Gastroesophageal sphincter (tissue), 4 donors: ENCODE data around the gene RAB11FIP3. TPM values are rescaled to one million over a fixed set of nuclear protein-coding genes. Genes with fewer than 3 reads are reported as not detected.

ENCODE experiments used
- ATAC-seq: fragments of 150-250 bp; one replicate; pipeline ENCODE4 v1.9.1; 2016; ENCODE audit warnings: mild to moderate bottlenecking, moderate library complexity
- H3K27ac ChIP-seq, 4 donors: fragments of 200-600 bp; sonication (generic) in 3 of 4; 1 replicate in 3 of 4; 2 replicates in 1 of 4; pipeline ENCODE4 v1.5.1; 2016 to 2019
- H3K27me3 ChIP-seq: fragments of 200-600 bp; sonication (generic); one replicate; pipeline ENCODE4 v1.5.1; 2019
- H3K36me3 ChIP-seq, 2 donors: fragments of 200-600 bp; sonication (generic); one replicate each; pipeline ENCODE4 v1.5.1; 2019; ENCODE audit warnings: control low read depth in 1 of 2
- H3K4me1 ChIP-seq, 3 donors: fragments of 200-600 bp; sonication (generic); 1 replicate in 2 of 3; 2 replicates in 1 of 3; pipeline ENCODE4 v1.5.1; 2016 to 2019; ENCODE audit warnings: control low read depth in 2 of 3
- H3K4me3 ChIP-seq, 2 donors: fragments of 200-600 bp; sonication (generic); one replicate each; pipeline ENCODE4 v1.5.1; 2019; ENCODE audit warnings: mild to moderate bottlenecking in 1 of 2, moderate library complexity in 1 of 2
- H3K9me3 ChIP-seq, 3 donors: fragments of 200-600 bp; sonication (generic); one replicate each; pipeline ENCODE4 v1.5.1; 2017 to 2019; ENCODE audit warnings: control low read depth in 2 of 3
- EP300 ChIP-seq: sonication (generic); formaldehyde crosslinking; IDR thresholded peaks from one replicate; pipeline ENCODE4 v1.6.1; 2017; ENCODE audit warnings: antibody characterized with exemption, mild to moderate bottlenecking
- POLR2A ChIP-seq, 2 donors: fragments of 450-650 bp; IDR thresholded peaks; one replicate each; pipeline ENCODE4 v1.6.1; 2017; ENCODE audit warnings: antibody characterized with exemption in 2 of 2, mild to moderate bottlenecking in 2 of 2, moderate library complexity in 1 of 2
- POLR2AphosphoS5 ChIP-seq: sonication (generic); formaldehyde crosslinking; IDR thresholded peaks from one replicate; pipeline ENCODE4 v1.6.1; 2017; ENCODE audit warnings: antibody characterized with exemption
- WGBS, 2 donors: methylation state at CpG; one replicate each; pipeline ENCODE4 v1.1.5; 2018; ENCODE audit warnings: low coverage in 1 of 2; 5-methylcytosine and 5-hydroxymethylcytosine counted together
- total RNA-seq, 4 donors: library from RNA; depleted of rRNA; stranded (reverse); fragments of >200 nt; gene quantifications; one replicate each; pipeline ENCODE4 v1.1.0, GENCODE V29; 2016
- TF ChIP-seq, protein P1 (sequence below), 4 experiments: fragments of 200-600 bp in 2 of 4; fragments of 450-650 bp in 2 of 4; sonication (generic) in 1 of 4; IDR thresholded peaks; one replicate each; pipeline ENCODE4 v1.5.1; 2017 to 2019; ENCODE audit warnings: antibody characterized with exemption in 4 of 4, mild to moderate bottlenecking in 2 of 4, moderate library complexity in 2 of 4

Gene RAB11FIP3
- total RNA-seq, 4 donors from 2014 or later, result 47.4 to 88.9 (median 58.6) TPM

- Histone ChIP-seq H3K27ac (no peak overlapping the region), H3K9me3 (no peaks in the 10 kb centered on the region), H3K4me1 (no peaks in the 10 kb centered on the region), H3K36me3 (peaks cover 0 to 94% of the 10 kb centered on the region in 2 donors), H3K4me3 (no peak overlapping the region), H3K27me3 (no peaks in the 10 kb centered on the region)
- no peak for ATAC-seq
- 86% methylated on average over 2 of the region's 45 CpGs; no CpG with 5 or more reads in 1 of the 2 donors for WGBS, 2 donors
- TF ChIP-seq, protein P1, sequence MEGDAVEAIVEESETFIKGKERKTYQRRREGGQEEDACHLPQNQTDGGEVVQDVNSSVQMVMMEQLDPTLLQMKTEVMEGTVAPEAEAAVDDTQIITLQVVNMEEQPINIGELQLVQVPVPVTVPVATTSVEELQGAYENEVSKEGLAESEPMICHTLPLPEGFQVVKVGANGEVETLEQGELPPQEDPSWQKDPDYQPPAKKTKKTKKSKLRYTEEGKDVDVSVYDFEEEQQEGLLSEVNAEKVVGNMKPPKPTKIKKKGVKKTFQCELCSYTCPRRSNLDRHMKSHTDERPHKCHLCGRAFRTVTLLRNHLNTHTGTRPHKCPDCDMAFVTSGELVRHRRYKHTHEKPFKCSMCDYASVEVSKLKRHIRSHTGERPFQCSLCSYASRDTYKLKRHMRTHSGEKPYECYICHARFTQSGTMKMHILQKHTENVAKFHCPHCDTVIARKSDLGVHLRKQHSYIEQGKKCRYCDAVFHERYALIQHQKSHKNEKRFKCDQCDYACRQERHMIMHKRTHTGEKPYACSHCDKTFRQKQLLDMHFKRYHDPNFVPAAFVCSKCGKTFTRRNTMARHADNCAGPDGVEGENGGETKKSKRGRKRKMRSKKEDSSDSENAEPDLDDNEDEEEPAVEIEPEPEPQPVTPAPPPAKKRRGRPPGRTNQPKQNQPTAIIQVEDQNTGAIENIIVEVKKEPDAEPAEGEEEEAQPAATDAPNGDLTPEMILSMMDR (IDR thresholded peaks at IDR 0.05), result no peak
- TF ChIP-seq POLR2AphosphoS5, result no peak
- no peak for TF ChIP-seq EP300
- TF ChIP-seq POLR2A (IDR thresholded peaks at IDR 0.05), result no peak
These were observed 89.9 kb downstream of the RAB11FIP3 start for GRCh38 chr16:515175-515938.

DNA sequence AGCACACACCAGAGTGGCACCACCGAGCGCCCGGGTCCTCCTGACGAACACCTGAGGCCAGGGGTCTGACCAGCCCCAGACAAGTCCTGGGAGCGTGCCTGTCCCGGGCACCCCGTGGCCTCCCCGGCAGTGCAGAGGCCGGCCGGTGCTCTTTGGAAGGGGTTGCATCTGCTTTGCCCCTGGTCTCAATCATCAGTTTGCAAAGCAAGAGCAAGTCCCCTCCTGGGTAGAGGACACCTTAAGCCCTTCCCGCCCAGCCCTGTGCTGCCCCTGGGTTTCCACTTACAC lies 90.4 kb downstream of the RAB11FIP3 start:
- H3K27me3 ChIP-seq, result no peaks in the 10 kb centered on the region
- H3K4me3 ChIP-seq, result no peak overlapping the region
- no peaks in the 10 kb centered on the region for H3K9me3 ChIP-seq
- peaks cover 0 to 94% of the 10 kb centered on the region in 2 donors for H3K36me3 ChIP-seq
- H3K27ac ChIP-seq, result no peak overlapping the region
- no peak for ATAC-seq
- TF ChIP-seq POLR2A (IDR thresholded peaks at IDR 0.05) (no peak), POLR2AphosphoS5 (no peak), EP300 (no peak)
- TF ChIP-seq, protein P1 (IDR thresholded peaks at IDR 0.05), result no peak
- H3K4me1 ChIP-seq, result no peaks in the 10 kb centered on the region
- 91% methylated on average over 10 of the region's 11 CpGs; no CpG with 5 or more reads in 1 of the 2 donors for WGBS, 2 donors

DNA sequence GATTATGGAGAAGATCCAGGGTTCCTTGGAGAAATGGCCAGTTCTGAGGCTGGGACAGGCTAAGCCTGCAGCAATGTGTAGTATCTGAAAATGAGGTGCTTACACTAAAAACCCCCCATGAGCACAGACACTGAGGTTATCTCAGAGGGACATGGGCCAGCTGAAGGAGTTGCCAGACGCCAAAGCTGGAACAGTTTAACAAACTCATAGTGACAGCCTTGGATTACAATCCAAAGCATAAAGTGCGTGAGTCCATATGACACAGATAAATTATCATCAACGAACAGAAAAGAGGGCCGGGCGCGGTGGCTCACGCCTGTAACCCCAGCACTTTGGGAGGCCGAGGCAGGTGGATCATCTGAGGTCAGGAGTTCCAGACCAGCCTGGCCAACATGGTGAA lies 90.9 kb downstream of the RAB11FIP3 start:
- no peak for TF ChIP-seq EP300
- TF ChIP-seq, protein P1 (IDR thresholded peaks at IDR 0.05), result no peak
- TF ChIP-seq POLR2A (IDR thresholded peaks at IDR 0.05), result no peak
- no peak for TF ChIP-seq POLR2AphosphoS5
- Histone ChIP-seq H3K4me1 (no peaks in the 10 kb centered on the region), H3K36me3 (peaks cover 0 to 95% of the 10 kb centered on the region in 2 donors), H3K27ac (no peak overlapping the region), H3K9me3 (no peaks in the 10 kb centered on the region), H3K4me3 (no peak overlapping the region), H3K27me3 (no peaks in the 10 kb centered on the region)
- 87 to 100% methylated on average over 6 to 8 of the region's 8 CpGs for WGBS, 2 donors
- ATAC-seq, result no peak

GRCh38 chr16:518858-519257 lies 93.4 kb downstream of the RAB11FIP3 start:
- Histone ChIP-seq H3K4me1 (peaks cover 0 to 2% (median 0%) of the 10 kb centered on the region in 3 donors), H3K36me3 (peaks cover 0 to 80% of the 10 kb centered on the region in 2 donors), H3K27ac (no peak overlapping the region), H3K4me3 (no peak overlapping the region), H3K9me3 (no peaks in the 10 kb centered on the region), H3K27me3 (no peaks in the 10 kb centered on the region)
- ATAC-seq, result no peak
- TF ChIP-seq, protein P1 (IDR thresholded peaks at IDR 0.05), result no peak
- TF ChIP-seq POLR2A (IDR thresholded peaks at IDR 0.05), result no peak
- TF ChIP-seq EP300, result no peak
- no peak for TF ChIP-seq POLR2AphosphoS5
- 60% methylated on average over 3 of the region's 9 CpGs; no CpG with 5 or more reads in 1 of the 2 donors for WGBS, 2 donors

GRCh38 chr16:519425-519824 lies 94.0 kb downstream of the RAB11FIP3 start:
- H3K27ac ChIP-seq, result no peak overlapping the region
- no peak for ATAC-seq
- no peaks in the 10 kb centered on the region for H3K27me3 ChIP-seq
- H3K36me3 ChIP-seq, result peaks cover 0 to 74% of the 10 kb centered on the region in 2 donors
- no peaks in the 10 kb centered on the region for H3K9me3 ChIP-seq
- TF ChIP-seq, protein P1 (IDR thresholded peaks at IDR 0.05), result no peak
- no peak for TF ChIP-seq POLR2AphosphoS5
- TF ChIP-seq POLR2A (IDR thresholded peaks at IDR 0.05), result no peak
- no peak for TF ChIP-seq EP300
- WGBS, 2 donors, result 100% methylated on average over 7 of the region's 19 CpGs; no CpG with 5 or more reads in 1 of the 2 donors
- peaks cover 0 to 8% (median 0%) of the 10 kb centered on the region in 3 donors for H3K4me1 ChIP-seq
- no peak overlapping the region for H3K4me3 ChIP-seq
